Suprapubic skin (tissue), 4 donors: ENCODE results near the gene ZNF467. TPM values are rescaled to one million over a fixed set of nuclear protein-coding genes. Genes with fewer than 3 reads are reported as not detected.

Experiments used
- DNase-seq, 2 donors: peaks; one replicate each; pipeline ENCODE4 v3.0.0-alpha.2; 2019; ENCODE audit warnings: low spot score in 2 of 2
- H3K27ac ChIP-seq: fragments of 200-600 bp; sonication (generic); one replicate; pipeline ENCODE4 v1.5.1; 2019
- H3K27me3 ChIP-seq: fragments of 200-600 bp; sonication (generic); one replicate; pipeline ENCODE4 v1.5.1; 2019
- H3K36me3 ChIP-seq: fragments of 200-600 bp; sonication (generic); one replicate; pipeline ENCODE4 v1.5.1; 2019
- H3K4me1 ChIP-seq: fragments of 200-600 bp; sonication (generic); one replicate; pipeline ENCODE4 v1.5.1; 2019
- H3K4me3 ChIP-seq: fragments of 200-600 bp; sonication (generic); one replicate; pipeline ENCODE4 v1.5.1; 2019; ENCODE audit warnings: mild to moderate bottlenecking
- H3K9me3 ChIP-seq: fragments of 200-600 bp; sonication (generic); one replicate; pipeline ENCODE4 v1.5.1; 2019
- EP300 ChIP-seq: sonication (generic); formaldehyde crosslinking; IDR thresholded peaks from one replicate; pipeline ENCODE4 v1.6.1; 2017; ENCODE audit warnings: antibody characterized with exemption
- POLR2A ChIP-seq, 2 donors: fragments of 450-650 bp; IDR thresholded peaks; one replicate each; pipeline ENCODE4 v1.6.1; 2017; ENCODE audit warnings: antibody characterized with exemption in 2 of 2, mild to moderate bottlenecking in 2 of 2, moderate library complexity in 2 of 2
- POLR2AphosphoS5 ChIP-seq, 3 donors: sonication (generic); formaldehyde crosslinking; IDR thresholded peaks; one replicate each; pipeline ENCODE4 v1.6.1; 2017; ENCODE audit warnings: antibody characterized with exemption in 3 of 3
- WGBS: methylation state at CpG from one replicate; pipeline ENCODE4 v1.1.5; 2018; 5-methylcytosine and 5-hydroxymethylcytosine counted together
- total RNA-seq, 4 donors: library from RNA; depleted of rRNA; stranded (reverse); fragments of >200 nt; gene quantifications; one replicate each; pipeline ENCODE4 v1.1.0, GENCODE V29; 2016
- TF ChIP-seq, protein P1 (sequence below), 2 donors: fragments of 200-600 bp in 1 of 2; fragments of 450-650 bp in 1 of 2; sonication (generic) in 1 of 2; IDR thresholded peaks; one replicate each; pipeline ENCODE4 v1.5.1; 2016 to 2019; ENCODE audit warnings: antibody characterized with exemption in 2 of 2, mild to moderate bottlenecking in 1 of 2, moderate library complexity in 1 of 2

Gene ZNF467
- 10 to 100 TPM in 1 of 4 donors, 1 to 10 TPM in 3; 2.9 to 10.8 (median 4.6) TPM for total RNA-seq

GRCh38 chr7:149773446-149774236 lies at the start of gene ZNF467:
ZNF467 (minus strand) TSS chr7:149773588; CDS start chr7:149771032, 2,556 bp downstream.
- 2% methylated on average over 52 of the region's 57 CpGs for WGBS
- Histone ChIP-seq H3K27me3 (no peaks in the 10 kb centered on the region), H3K27ac (peak within 1 kb of the TSS; percentile 55), H3K36me3 (no peaks in the 10 kb centered on the region), H3K4me1 (peaks cover 38% of the 10 kb centered on the region), H3K4me3 (peak within 1 kb of the TSS; percentile 77), H3K9me3 (no peaks in the 10 kb centered on the region)
- TF ChIP-seq, protein P1, sequence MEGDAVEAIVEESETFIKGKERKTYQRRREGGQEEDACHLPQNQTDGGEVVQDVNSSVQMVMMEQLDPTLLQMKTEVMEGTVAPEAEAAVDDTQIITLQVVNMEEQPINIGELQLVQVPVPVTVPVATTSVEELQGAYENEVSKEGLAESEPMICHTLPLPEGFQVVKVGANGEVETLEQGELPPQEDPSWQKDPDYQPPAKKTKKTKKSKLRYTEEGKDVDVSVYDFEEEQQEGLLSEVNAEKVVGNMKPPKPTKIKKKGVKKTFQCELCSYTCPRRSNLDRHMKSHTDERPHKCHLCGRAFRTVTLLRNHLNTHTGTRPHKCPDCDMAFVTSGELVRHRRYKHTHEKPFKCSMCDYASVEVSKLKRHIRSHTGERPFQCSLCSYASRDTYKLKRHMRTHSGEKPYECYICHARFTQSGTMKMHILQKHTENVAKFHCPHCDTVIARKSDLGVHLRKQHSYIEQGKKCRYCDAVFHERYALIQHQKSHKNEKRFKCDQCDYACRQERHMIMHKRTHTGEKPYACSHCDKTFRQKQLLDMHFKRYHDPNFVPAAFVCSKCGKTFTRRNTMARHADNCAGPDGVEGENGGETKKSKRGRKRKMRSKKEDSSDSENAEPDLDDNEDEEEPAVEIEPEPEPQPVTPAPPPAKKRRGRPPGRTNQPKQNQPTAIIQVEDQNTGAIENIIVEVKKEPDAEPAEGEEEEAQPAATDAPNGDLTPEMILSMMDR (IDR thresholded peaks at IDR 0.05) = no peak
- no peak for TF ChIP-seq POLR2AphosphoS5 (IDR thresholded peaks at IDR 0.05)
- no peak for TF ChIP-seq POLR2A (IDR thresholded peaks at IDR 0.05)
- DNase-seq = peak in 1 of 2 donors; percentile 84

- Histone ChIP-seq H3K9me3 (no peaks in the 10 kb centered on the region), H3K27ac (no peak overlapping the region), H3K36me3 (no peaks in the 10 kb centered on the region), H3K4me3 (no peak overlapping the region), H3K4me1 (peaks cover 2% of the 10 kb centered on the region), H3K27me3 (no peaks in the 10 kb centered on the region)
- TF ChIP-seq POLR2AphosphoS5 (IDR thresholded peaks at IDR 0.05) (no peak), POLR2A (IDR thresholded peaks at IDR 0.05) (no peak), EP300 (no peak)
- TF ChIP-seq, protein P1 (IDR thresholded peaks at IDR 0.05) = no peak
- WGBS = 63% methylated on average over 21 of the region's 22 CpGs
- DNase-seq = no peak
Observed at GRCh38 chr7:149822353-149822943, 49.1 kb upstream of the ZNF467 start.

- H3K27ac ChIP-seq = no peak overlapping the region
- H3K4me1 ChIP-seq = peaks cover 2% of the 10 kb centered on the region
- no peaks in the 10 kb centered on the region for H3K36me3 ChIP-seq
- DNase-seq = no peak
- no peaks in the 10 kb centered on the region for H3K27me3 ChIP-seq
- TF ChIP-seq EP300 (no peak), POLR2A (IDR thresholded peaks at IDR 0.05) (no peak), POLR2AphosphoS5 (IDR thresholded peaks at IDR 0.05) (no peak)
- TF ChIP-seq, protein P1 (IDR thresholded peaks at IDR 0.05) = no peak
- WGBS = 45% methylated on average over 19 of the region's 30 CpGs
- H3K4me3 ChIP-seq = no peak overlapping the region
- H3K9me3 ChIP-seq = no peaks in the 10 kb centered on the region
Observed at GRCh38 chr7:149821191-149822148, 48.1 kb upstream of the ZNF467 start.

DNA sequence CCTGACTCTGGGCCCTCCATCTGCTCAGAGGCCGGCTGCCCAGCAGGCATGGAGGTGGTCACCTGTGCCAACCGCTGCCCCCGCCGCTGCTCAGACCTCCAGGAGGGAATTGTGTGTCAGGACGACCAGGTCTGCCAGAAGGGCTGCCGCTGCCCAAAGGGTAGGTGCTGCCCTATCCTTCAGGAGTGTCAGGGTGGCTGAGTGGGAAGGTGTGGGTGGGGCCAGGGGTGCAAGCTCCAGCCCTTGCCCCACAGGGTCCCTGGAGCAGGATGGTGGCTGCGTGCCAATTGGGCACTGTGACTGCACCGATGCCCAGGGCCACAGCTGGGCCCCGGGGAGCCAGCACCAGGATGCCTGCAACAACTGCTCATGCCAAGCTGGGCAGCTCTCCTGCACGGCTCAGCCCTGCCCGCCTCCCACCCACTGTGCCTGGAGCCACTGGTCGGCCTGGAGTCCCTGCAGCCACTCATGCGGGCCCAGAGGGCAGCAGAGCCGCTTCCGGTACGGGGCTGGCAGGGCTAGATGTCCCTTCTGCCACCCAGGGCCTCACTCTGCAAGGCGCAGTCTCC lies 47.3 kb upstream of the ZNF467 start:
- TF ChIP-seq, protein P1 (IDR thresholded peaks at IDR 0.05) = no peak
- TF ChIP-seq POLR2AphosphoS5 (IDR thresholded peaks at IDR 0.05) (no peak), POLR2A (IDR thresholded peaks at IDR 0.05) (no peak), EP300 (no peak)
- no peaks in the 10 kb centered on the region for H3K27me3 ChIP-seq
- H3K36me3 ChIP-seq = no peaks in the 10 kb centered on the region
- no peak for DNase-seq
- WGBS = 65% methylated on average over 9 of the region's 17 CpGs
- H3K4me1 ChIP-seq = peaks cover 2% of the 10 kb centered on the region
- H3K4me3 ChIP-seq = no peak overlapping the region
- H3K27ac ChIP-seq = no peak overlapping the region
- H3K9me3 ChIP-seq = no peaks in the 10 kb centered on the region
